NCI-H2107 treated with DMSO at 0.1 percent for 48 hours (cell line): Measurements from ENCODE around the gene HSPA1A.
A peak's percentile ranks its signal among the peaks of the same experiment; 100 is the strongest.
"Not testable (repeated sequence)": the region's sequence is repeated elsewhere in the genome, so short reads cannot be mapped to it uniquely, and the experiment has no call there.

Source experiments
- DNase-seq: peaks from one replicate; lab custom pipeline; 2025; ENCODE audit not compliant: unreplicated experiment; lab: John Stamatoyannopoulos, UW

HSPA1A gene

DNA sequence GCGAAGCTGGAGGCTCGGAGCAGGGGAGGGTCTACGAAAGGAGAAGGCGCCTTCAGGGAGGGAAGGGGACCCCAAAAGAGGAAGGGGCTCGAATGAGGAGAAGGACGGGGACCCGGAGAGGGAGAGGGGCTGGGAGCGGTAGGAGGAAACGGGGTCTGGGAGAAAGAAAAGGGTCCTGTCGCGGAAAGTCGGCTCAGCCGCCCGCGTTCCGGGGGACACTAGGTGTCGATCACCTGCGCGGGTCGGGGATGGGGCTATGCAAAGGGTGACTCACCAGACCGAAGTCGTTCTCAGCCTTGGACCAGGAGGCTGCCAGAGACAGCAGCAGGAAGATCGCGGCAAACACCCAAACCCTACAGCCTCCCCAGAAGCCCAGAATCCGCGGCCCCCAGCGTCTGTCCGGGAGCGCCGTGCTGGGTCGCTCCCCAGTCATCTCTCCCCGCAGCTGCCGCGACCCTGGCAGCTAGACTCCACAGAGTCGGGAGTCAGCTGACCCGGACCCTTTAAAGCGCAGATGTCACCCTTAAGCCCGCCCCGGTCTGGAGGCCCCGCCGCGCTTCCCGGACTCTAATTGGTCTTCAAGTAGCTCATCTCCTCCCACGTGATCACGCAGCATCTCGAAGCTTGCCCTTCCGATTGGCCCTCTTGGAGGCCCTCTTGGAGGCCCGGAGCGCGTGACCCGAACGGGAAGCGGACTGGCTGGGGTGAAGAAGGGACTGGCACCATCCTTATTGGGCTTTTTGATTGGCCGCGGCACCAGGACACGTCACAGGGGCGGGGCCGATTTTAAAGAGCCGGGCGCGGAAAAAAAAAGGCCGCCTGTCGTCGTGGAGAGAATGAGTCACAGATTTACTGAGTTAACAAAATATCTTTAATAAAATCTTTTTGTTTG is 47.2 kb downstream of the HSPA1A start, which contains the start of gene NEU1:
NEU1 (minus strand) TSS at position 478 of the 892 bp plus-strand sequence; CDS start at position 433, 45 bp downstream.
- peak; percentile 89 for DNase-seq

GRCh38 chr6:31864123-31864562 is 48.8 kb downstream of the HSPA1A start:
- DNase-seq = not testable (repeated sequence)

- no peak for DNase-seq
These were observed 49.5 kb downstream of the HSPA1A start for GRCh38 chr6:31864818-31865204.

DNA sequence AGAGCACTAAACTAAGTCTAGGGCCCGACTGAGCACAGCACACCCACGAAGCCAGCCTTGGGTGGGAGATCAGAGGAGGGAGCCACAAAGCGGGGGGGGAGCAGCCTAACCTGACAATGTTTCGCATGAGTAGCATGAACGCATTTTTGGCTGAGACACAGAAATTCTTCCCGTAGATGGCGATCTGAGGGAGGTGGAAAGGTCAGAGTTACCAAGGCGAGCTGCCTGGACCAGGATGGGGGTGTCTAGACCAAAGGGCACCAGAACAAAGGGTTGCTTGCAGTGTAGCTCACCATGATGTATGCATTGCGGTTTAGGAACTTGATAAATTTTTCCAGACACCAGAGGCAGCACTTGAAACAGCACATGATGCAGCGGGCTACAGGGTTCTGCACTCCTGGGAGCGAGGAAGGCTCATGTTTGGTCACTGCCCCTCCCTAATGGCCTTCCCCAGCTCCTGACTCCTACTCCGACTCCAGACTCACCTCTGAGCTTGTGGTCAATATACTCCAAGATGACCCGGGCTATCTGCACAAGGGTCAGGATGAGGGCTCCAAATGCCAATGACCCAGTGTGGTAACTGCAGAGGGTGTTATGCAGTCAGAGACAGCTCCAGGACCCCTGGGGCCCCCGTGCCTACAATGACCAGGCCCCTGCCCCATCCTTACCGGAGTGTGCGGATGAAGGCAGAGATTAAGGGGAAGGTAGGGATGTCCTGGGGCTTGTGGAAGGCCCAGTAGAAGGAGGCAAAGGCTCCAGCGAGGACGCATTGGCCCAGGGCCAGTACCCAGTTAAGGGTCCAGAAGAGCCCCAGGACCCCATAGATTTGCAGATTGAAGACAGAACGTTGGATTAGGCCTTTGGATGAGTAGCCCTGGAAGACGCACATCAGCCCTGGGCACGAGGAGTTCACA is 50.1 kb downstream of the HSPA1A start:
- no peak for DNase-seq
